HepG2 (cell line): ENCODE data around the gene RUNDC1. TPM values are rescaled to one million over a fixed set of nuclear protein-coding genes. Genes with fewer than 3 reads are reported as not detected.

Source experiments
- BATF2 ChIP-seq: sonication (generic); formaldehyde crosslinking; IDR thresholded peaks from 2 replicates; pipeline ENCODE4 v1.8.0; 2022; ENCODE audit warnings: mild to moderate bottlenecking, missing genetic modification reagents, moderate library complexity
- BCLAF1 ChIP-seq: fragments of 450-650 bp; IDR thresholded peaks from 2 replicates; pipeline ENCODE4 v1.6.1; 2017; ENCODE audit warnings: mild to moderate bottlenecking
- BRD4 ChIP-seq: sonication (generic); formaldehyde crosslinking; IDR thresholded peaks from 2 replicates; pipeline ENCODE4 v1.4.0; 2020; ENCODE audit warnings: missing genetic modification reagents
- CHD2 ChIP-seq: IDR thresholded peaks from 2 replicates; pipeline ENCODE4 v1.6.1; 2011; ENCODE audit warnings: low read depth, low read length, improper control_type of control experiment
- DPF2 ChIP-seq: sonication (generic); formaldehyde crosslinking; IDR thresholded peaks from 2 replicates; pipeline ENCODE4 v1.4.0; 2020; ENCODE audit warnings: mild to moderate bottlenecking, low read depth, missing genetic modification reagents, borderline replicate concordance
- E2F2 ChIP-seq: sonication (generic); formaldehyde crosslinking; IDR thresholded peaks from 2 replicates; pipeline ENCODE4 v1.4.0; 2020; ENCODE audit warnings: missing genetic modification reagents, borderline replicate concordance
- FLYWCH1 ChIP-seq: sonication (generic); formaldehyde crosslinking; IDR thresholded peaks from 2 replicates; pipeline ENCODE4 v1.8.1; 2023; ENCODE audit warnings: mild to moderate bottlenecking, missing genetic modification reagents
- HOXA5 ChIP-seq: sonication (generic); formaldehyde crosslinking; IDR thresholded peaks from 2 replicates; pipeline ENCODE4 v1.4.0; 2020; ENCODE audit warnings: missing genetic modification reagents
- MAFG ChIP-seq: sonication (generic); formaldehyde crosslinking; IDR thresholded peaks from 2 replicates; pipeline ENCODE4 v1.5.1; 2020; ENCODE audit warnings: mild to moderate bottlenecking, missing genetic modification reagents
- RORA ChIP-seq: sonication (generic); formaldehyde crosslinking; IDR thresholded peaks from 2 replicates; pipeline ENCODE4 v1.5.0; 2020; ENCODE audit warnings: mild to moderate bottlenecking, missing genetic modification reagents, moderate library complexity
- SOX13 ChIP-seq, 3 experiments: fragments of 450-650 bp in 1 of 3; sonication (generic) in 1 of 3; formaldehyde crosslinking in 1 of 3; IDR thresholded peaks in 2 of 3; conservative IDR thresholded peaks in 1 of 3; 2 replicates each; pipeline versions ENCODE4 v1.5.0 to v1.6.1; 2016 to 2020; ENCODE audit warnings: antibody characterized with exemption in 1 of 3, mild to moderate bottlenecking in 1 of 3, missing compliant biosample characterization in 1 of 3, missing genetic modification reagents in 1 of 3, moderate library complexity in 1 of 3
- ZNF138 ChIP-seq: sonication (generic); formaldehyde crosslinking; IDR thresholded peaks from 2 replicates; pipeline ENCODE4 v1.5.0; 2020; ENCODE audit warnings: mild to moderate bottlenecking, low read depth, missing genetic modification reagents
- ZNF503 ChIP-seq: sonication (generic); formaldehyde crosslinking; IDR thresholded peaks from 2 replicates; pipeline ENCODE4 v1.4.0; 2020; ENCODE audit warnings: missing genetic modification reagents
- ZNF562 ChIP-seq: sonication (generic); formaldehyde crosslinking; IDR thresholded peaks from 2 replicates; pipeline ENCODE4 v1.8.0; 2022; ENCODE audit warnings: missing genetic modification reagents, borderline replicate concordance
- ZNF598 ChIP-seq: sonication (generic); formaldehyde crosslinking; IDR thresholded peaks from 2 replicates; pipeline ENCODE4 v1.5.1; 2020; ENCODE audit warnings: mild to moderate bottlenecking, missing genetic modification reagents, borderline replicate concordance
- ZNF770 ChIP-seq: sonication (generic); formaldehyde crosslinking; IDR thresholded peaks from 2 replicates; pipeline ENCODE4 v1.5.0; 2020; ENCODE audit warnings: mild to moderate bottlenecking, missing genetic modification reagents
- ZSCAN21 ChIP-seq: sonication (generic); formaldehyde crosslinking; IDR thresholded peaks from 2 replicates; pipeline ENCODE4 v1.8.0; 2022; ENCODE audit warnings: mild to moderate bottlenecking, missing genetic modification reagents, moderate library complexity, borderline replicate concordance
- polyA plus RNA-seq, 8 experiments: library from polyadenylated mRNA; depleted of rRNA in 3 of 8; stranded (reverse) in 7 of 8; unstranded in 1 of 8; fragments of >200 nt; fragmentation: Illumina TruSeq in 4 of 8; extraction: Trizol in 4 of 8; gene quantifications; 2 replicates each; pipeline versions ENCODE4 v1.2.1 to v1.2.3, GENCODE V29; 2011 to 2016; ENCODE audit warnings: low read depth in 4 of 8, missing spikeins in 1 of 8, mixed read lengths in 1 of 8; ENCODE audit not compliant: insufficient read depth in 1 of 8
- total RNA-seq, 5 experiments: library from RNA; depleted of rRNA; stranded (reverse); fragments of >200 nt; fragmentation: Illumina TruSeq; extraction: Trizol; gene quantifications; 2 replicates each; pipeline ENCODE4 v1.2.3, GENCODE V29; 2016; ENCODE audit warnings: low read depth in 1 of 5

Gene RUNDC1
- total and polyA plus RNA-seq, 2 of the 13 experiments (the other 11 are each of a cell fraction or from before 2014, with no cell fraction given): 10.3 to 11.4 TPM

- TF ChIP-seq E2F2 (CRISPR knock-in tag) (no peak), ZNF598 (CRISPR knock-in tag) (peak; percentile 96; the same call in 1 of the 2 replicates), ZNF138 (CRISPR knock-in tag) (peak; percentile 98), DPF2 (CRISPR knock-in tag) (peak; percentile 52; the same call in 1 of the 2 replicates), FLYWCH1 (CRISPR knock-in tag) (peak; percentile 87; the same call in 1 of the 2 replicates), ZNF562 (CRISPR knock-in tag) (no peak), CHD2 (peak; percentile 88), BATF2 (CRISPR knock-in tag) (peak; percentile 69; the same call in 1 of the 2 replicates), ZSCAN21 (CRISPR knock-in tag) (peak; percentile 91), MAFG (CRISPR knock-in tag) (no peak), BCLAF1 (no peak), ZNF770 (peak; percentile 68), HOXA5 (peak; percentile 97), ZNF503 (CRISPR knock-in tag) (peak; percentile 98), BRD4 (CRISPR knock-in tag) (peak; percentile 43; the same call in 1 of the 2 replicates), RORA (CRISPR knock-in tag) (no peak), SOX13 (IDR thresholded peaks at IDR 0.05) (0 out of 2 replicates have a peak, but pooled peaks have one; percentile 16), SOX13 (CRISPR knock-in tag; conservative IDR thresholded peaks at IDR 0.05 in 1 of 2, IDR thresholded peaks at IDR 0.05 in 1 of 2) (peak in 1 of 2 experiments; percentile 87; a peak in 2 of 4 replicates)
Measured at GRCh38 chr17:42997984-42998938, 17.9 kb downstream of the RUNDC1 start, which contains the start of gene RPL27 (continued).
